ENCODE data around the gene CLCN1.

CLCN1 gene

DNA sequence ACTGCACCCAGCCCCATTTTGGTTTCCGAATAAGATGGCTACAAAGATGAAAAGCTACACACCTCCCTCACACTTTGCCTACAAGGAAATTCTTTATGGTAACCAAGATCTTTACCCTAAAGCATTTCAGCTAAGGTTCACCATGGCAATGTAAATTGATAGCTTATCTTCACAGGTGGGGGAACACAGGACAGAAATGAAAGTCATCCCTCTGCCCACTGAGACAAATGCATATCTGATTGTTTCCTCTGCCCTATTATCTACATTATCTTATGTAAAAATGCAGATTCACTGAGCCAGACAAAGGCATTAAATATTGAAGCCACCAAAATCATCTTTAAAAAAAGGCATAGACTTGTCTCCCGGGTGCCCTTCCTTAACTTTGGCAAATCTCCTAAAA, 34.4 kb upstream of the CLCN1 start:
- TF ChIP-seq, protein P1, sequence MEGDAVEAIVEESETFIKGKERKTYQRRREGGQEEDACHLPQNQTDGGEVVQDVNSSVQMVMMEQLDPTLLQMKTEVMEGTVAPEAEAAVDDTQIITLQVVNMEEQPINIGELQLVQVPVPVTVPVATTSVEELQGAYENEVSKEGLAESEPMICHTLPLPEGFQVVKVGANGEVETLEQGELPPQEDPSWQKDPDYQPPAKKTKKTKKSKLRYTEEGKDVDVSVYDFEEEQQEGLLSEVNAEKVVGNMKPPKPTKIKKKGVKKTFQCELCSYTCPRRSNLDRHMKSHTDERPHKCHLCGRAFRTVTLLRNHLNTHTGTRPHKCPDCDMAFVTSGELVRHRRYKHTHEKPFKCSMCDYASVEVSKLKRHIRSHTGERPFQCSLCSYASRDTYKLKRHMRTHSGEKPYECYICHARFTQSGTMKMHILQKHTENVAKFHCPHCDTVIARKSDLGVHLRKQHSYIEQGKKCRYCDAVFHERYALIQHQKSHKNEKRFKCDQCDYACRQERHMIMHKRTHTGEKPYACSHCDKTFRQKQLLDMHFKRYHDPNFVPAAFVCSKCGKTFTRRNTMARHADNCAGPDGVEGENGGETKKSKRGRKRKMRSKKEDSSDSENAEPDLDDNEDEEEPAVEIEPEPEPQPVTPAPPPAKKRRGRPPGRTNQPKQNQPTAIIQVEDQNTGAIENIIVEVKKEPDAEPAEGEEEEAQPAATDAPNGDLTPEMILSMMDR (IDR thresholded peaks at IDR 0.05; ENCODE audit: low read length, missing control alignments), result no peak
- no peak for DNase-seq (ENCODE audit: low read depth)
- no peak overlapping the region for H3K4me3 ChIP-seq (replicated peaks; ENCODE audit: low read depth, low read length)

DNA sequence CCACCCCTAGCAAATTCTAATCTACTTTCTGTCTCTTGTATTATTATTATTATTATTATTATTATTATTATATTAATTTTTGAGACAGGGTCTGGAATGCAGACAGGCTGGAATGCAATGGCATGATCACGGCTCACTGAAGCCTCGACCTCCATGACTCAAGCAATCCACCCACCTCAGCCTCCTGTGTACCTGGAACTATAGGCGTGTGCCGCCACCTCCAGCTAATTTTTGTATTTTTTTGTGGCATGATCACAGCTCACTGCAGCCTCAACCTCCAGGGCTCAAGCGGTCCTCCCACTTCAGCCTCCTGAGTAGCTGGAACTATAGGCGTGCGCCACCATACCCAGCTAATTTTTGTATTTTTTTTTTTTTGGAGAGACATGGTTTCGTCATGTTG, 33.8 kb upstream of the CLCN1 start:
- no peak for DNase-seq (ENCODE audit: low read depth)
- TF ChIP-seq, protein P1 (IDR thresholded peaks at IDR 0.05; ENCODE audit: low read length, missing control alignments), result no peak
- no peak overlapping the region for H3K4me3 ChIP-seq (replicated peaks; ENCODE audit: low read depth, low read length)

DNA sequence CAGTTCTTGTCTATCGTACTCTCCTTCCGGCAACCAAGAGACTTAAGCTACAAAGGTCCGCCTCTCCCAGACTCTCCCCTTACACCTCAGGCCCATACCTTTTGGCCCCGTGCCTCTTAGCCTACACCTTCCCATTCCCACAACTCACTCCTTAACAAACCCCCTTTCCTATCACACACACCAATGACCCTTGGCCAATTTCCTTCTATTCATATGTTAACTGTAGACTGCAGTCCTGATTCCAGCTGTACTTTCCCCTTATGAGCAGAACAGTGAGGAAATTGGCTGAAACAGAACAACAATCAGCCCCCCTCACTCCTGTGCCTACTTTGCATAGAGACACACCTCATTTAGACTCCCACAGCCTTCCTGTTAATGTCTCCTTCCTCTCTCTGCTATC, 32.5 kb upstream of the CLCN1 start:
- DNase-seq (ENCODE audit: low read depth), result no peak
- TF ChIP-seq, protein P1 (IDR thresholded peaks at IDR 0.05; ENCODE audit: low read length, missing control alignments), result no peak
- no peak overlapping the region for H3K4me3 ChIP-seq (replicated peaks; ENCODE audit: low read depth, low read length)

DNA sequence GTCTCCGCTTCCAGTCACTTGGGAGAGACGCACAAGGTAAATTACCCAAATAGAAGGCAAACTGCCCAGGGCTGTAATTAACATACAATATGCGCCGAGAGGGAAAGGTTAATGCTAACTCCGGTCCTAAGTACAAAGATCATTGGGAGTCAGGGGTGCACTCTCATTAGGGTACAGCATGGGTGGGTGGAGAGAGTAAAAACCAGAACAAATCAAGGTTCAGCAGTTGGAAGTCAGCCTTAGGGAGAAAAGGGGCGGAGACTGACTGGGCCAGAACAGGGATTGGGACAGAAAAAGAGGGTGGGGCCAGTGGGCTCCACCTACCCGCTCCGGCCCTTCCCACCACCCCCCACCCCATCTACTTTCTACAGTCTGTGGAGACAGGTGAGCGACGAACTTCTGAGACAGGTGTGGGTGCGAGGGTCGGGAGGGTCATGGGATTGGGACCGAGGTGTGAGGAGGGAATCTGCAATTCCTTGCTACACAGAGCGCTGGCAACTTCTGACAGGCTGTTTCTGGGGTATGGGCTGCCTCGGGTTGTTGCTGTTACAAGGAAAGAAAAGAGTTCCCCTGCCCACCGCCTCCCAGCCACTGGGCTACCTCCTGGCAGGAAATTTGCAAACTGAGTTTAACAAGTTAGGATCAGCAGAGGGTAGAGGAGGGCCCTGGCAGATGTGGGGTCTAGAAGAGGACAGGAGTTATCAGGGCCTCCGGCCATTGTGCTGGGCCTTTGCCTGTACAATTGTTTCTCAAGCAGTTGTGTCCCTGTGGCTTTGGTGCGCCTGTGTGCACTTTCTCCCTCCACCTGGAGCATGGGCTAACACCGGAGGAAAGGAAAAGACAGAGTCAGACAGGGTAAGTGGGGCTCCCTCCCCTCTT, 31.1 kb upstream of the CLCN1 start, which contains the start of gene TMEM139:
Gene TMEM139 (plus strand): TSS at position 368 of the 879 bp plus-strand sequence. CDS start 1,000 bp downstream, outside the sequence.
- H3K4me3 ChIP-seq (replicated peaks; ENCODE audit: low read depth, low read length), result no peak within 1 kb of the TSS
- DNase-seq (ENCODE audit: low read depth), result no peak
- TF ChIP-seq, protein P1 (IDR thresholded peaks at IDR 0.05; ENCODE audit: low read length, missing control alignments), result no peak

DNA sequence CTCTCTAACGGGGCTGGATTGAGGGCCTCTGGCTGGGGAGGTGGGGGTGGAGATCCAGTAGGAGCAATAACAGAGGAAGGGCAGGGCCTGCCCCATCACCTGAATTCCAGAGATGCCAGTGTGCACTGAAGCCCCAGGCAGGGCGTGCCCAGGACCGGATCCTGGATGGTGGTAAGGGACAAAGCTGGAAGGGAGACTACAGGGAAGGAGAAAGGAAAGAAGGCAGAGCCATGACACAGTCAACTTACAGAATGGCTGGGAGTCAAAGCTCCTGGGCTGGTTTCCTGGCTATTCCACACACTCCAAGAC, 30.5 kb upstream of the CLCN1 start:
- DNase-seq (ENCODE audit: low read depth), result no peak
- H3K4me3 ChIP-seq (replicated peaks; ENCODE audit: low read depth, low read length), result no peak overlapping the region
- TF ChIP-seq, protein P1 (IDR thresholded peaks at IDR 0.05; ENCODE audit: low read length, missing control alignments), result no peak

DNA sequence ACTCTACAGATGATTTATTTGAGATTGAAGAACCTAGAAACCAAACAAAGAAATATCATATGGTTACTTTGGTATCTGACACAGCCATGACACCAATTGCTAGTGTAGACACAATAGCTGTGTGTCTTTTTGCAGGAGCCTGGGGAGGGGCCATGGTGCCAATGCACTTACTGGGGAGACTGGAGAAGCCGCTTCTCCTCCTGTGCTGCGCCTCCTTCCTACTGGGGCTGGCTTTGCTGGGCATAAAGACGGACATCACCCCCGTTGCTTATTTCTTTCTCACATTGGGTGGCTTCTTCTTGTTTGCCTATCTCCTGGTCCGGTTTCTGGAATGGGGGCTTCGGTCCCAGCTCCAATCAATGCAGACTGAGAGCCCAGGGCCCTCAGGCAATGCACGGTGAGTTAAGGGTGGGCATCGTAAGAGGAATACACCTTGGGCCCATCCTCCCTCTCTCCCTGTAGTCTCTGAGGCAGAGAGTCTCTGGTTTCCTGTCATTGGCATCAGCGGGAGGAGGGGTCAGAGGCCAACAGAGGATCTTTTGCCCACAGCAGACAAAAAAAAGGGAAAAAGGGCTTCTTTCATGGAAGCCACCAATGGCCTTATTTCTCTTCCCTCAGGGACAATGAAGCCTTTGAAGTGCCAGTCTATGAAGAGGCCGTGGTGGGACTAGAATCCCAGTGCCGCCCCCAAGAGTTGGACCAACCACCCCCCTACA, 29.9 kb upstream of the CLCN1 start:
- no peak overlapping the region for H3K4me3 ChIP-seq (replicated peaks; ENCODE audit: low read depth, low read length)
- TF ChIP-seq, protein P1 (IDR thresholded peaks at IDR 0.05; ENCODE audit: low read length, missing control alignments), result no peak
- DNase-seq (ENCODE audit: low read depth), result no peak
